Erythroblast (primary cell): ENCODE data around the gene GLI3.

ENCODE experiments used
- DNase-seq, 2 experiments: peaks; one replicate each; lab custom pipeline; 2025; lab: John Stamatoyannopoulos, UW
- GATA1 ChIP-seq: IDR thresholded peaks from 2 replicates; pipeline ENCODE4 v1.6.1; 2011; ENCODE audit warnings: low read depth, mild to moderate bottlenecking, control low read depth, low read length, moderate library complexity
- POLR2A ChIP-seq: IDR thresholded peaks from 2 replicates; pipeline ENCODE4 v1.6.1; 2011; ENCODE audit warnings: mild to moderate bottlenecking, low read length

The GLI3 gene

GRCh38 chr7:42162560-42163325, 74.3 kb downstream of the GLI3 start:
- DNase-seq, result no peak
- no peak for TF ChIP-seq POLR2A
- no peak for TF ChIP-seq GATA1

- no peak for TF ChIP-seq GATA1
Measured at GRCh38 chr7:42161719-42162118, 75.3 kb downstream of the GLI3 start.

GRCh38 chr7:42161110-42161509, 75.9 kb downstream of the GLI3 start:
- no peak for DNase-seq
- TF ChIP-seq POLR2A (no peak), GATA1 (no peak)

More at GRCh38 chr7:42161719-42162118, 75.3 kb downstream of the GLI3 start:
- no peak for DNase-seq

- TF ChIP-seq POLR2A (no peak), GATA1 (no peak)
Measured at GRCh38 chr7:42159130-42159529, 77.9 kb downstream of the GLI3 start.

GRCh38 chr7:42156967-42157721, 79.9 kb downstream of the GLI3 start:
- no peak for DNase-seq
- TF ChIP-seq POLR2A (no peak), GATA1 (no peak)

More at GRCh38 chr7:42159130-42159529, 77.9 kb downstream of the GLI3 start:
- DNase-seq, result no peak

GRCh38 chr7:42156291-42156865, 80.6 kb downstream of the GLI3 start:
- DNase-seq, result no peak

GRCh38 chr7:42155584-42156290, 81.3 kb downstream of the GLI3 start:
- TF ChIP-seq POLR2A, result no peak
- TF ChIP-seq GATA1, result no peak
- DNase-seq, result no peak

More at GRCh38 chr7:42156291-42156865, 80.6 kb downstream of the GLI3 start:
- no peak for TF ChIP-seq POLR2A
- no peak for TF ChIP-seq GATA1

- TF ChIP-seq GATA1, result no peak
- DNase-seq, result no peak
Measured at GRCh38 chr7:42154173-42154572, 82.8 kb downstream of the GLI3 start.

- no peak for TF ChIP-seq POLR2A
- no peak for TF ChIP-seq GATA1
- DNase-seq, result no peak
Measured at GRCh38 chr7:42152329-42153205, 84.4 kb downstream of the GLI3 start.

- no peak for DNase-seq
- TF ChIP-seq POLR2A (no peak), GATA1 (no peak)
Measured at GRCh38 chr7:42151309-42151708, 85.7 kb downstream of the GLI3 start.

- DNase-seq, result no peak
- TF ChIP-seq GATA1, result no peak
- TF ChIP-seq POLR2A, result no peak
Measured at GRCh38 chr7:42145539-42145938, 91.5 kb downstream of the GLI3 start.

- TF ChIP-seq GATA1, result no peak
- no peak for TF ChIP-seq POLR2A
- no peak for DNase-seq
Measured at GRCh38 chr7:42144604-42145003, 92.4 kb downstream of the GLI3 start.
